GM18909 (cell line): ENCODE measurements around the gene SQSTM1.
"Not testable (repeated sequence)": the region's sequence is repeated elsewhere in the genome, so short reads cannot be mapped to it uniquely, and the experiment has no call there.

Source experiments
- ATAC-seq: cut with Tn5 transposase; IDR thresholded peaks from one replicate; pipeline ENCODE4 v1.9.1; 2021; ENCODE audit warnings: mild to moderate bottlenecking; ENCODE audit not compliant: unreplicated experiment, poor library complexity

SQSTM1 gene

GRCh38 chr5:179822444-179822990, 1.8 kb downstream of the SQSTM1 start:
- no peak for ATAC-seq

DNA sequence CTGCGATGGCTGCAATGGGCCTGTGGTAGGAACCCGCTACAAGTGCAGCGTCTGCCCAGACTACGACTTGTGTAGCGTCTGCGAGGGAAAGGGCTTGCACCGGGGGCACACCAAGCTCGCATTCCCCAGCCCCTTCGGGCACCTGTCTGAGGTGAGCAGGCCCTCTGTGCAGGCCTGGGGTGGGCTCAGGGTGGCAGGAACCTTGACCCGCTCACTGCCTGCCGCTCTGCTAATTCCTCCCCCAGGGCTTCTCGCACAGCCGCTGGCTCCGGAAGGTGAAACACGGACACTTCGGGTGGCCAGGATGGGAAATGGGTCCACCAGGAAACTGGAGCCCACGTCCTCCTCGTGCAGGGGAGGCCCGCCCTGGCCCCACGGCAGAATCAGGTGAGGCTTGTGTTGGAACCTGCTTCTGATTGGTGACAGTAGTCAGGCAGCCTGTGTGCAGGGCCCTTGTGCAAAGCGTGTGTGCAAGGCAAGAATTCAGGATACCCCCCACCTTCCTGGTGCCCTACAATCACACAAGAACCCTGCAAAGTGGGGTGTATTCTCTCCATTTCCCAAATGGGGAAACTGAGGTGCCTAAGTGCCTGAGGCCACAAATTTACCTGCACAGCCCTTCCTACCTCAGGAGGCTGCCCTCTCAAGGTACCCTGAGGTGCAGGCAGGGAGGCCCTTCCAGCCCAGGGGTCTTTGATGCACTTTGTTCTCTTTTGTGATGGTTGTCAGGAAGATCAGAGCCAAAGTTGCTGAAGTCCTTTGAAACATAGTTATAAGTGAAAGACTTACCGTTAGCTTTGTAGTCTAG, 3.4 kb downstream of the SQSTM1 start:
- ATAC-seq: no peak

- ATAC-seq: no peak
Measured at GRCh38 chr5:179824745-179825112, 4.0 kb downstream of the SQSTM1 start.

GRCh38 chr5:179825655-179826182, 5.0 kb downstream of the SQSTM1 start:
- ATAC-seq: no peak

DNA sequence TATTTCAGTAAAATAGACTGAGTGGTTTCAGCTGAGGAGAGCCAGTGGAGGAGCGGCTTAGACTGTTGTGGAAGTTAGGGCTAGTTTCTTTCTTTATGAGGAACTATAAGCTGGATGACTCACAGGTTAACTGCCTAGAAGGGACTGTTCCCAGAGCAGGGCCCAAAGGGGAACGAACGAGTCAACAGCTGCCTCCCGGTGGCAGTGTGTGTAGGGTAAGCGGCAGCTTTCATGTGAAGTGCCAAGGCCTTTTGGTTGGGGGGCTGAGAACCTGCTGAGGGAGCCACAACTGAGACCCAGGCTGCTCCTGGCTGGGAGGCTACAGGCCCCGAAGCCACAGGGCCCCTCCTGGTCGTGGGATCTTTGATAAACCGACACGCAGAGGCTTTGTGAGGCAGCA, 7.0 kb downstream of the SQSTM1 start:
- no peak for ATAC-seq

GRCh38 chr5:179828756-179829421, 8.2 kb downstream of the SQSTM1 start:
- no peak for ATAC-seq

DNA sequence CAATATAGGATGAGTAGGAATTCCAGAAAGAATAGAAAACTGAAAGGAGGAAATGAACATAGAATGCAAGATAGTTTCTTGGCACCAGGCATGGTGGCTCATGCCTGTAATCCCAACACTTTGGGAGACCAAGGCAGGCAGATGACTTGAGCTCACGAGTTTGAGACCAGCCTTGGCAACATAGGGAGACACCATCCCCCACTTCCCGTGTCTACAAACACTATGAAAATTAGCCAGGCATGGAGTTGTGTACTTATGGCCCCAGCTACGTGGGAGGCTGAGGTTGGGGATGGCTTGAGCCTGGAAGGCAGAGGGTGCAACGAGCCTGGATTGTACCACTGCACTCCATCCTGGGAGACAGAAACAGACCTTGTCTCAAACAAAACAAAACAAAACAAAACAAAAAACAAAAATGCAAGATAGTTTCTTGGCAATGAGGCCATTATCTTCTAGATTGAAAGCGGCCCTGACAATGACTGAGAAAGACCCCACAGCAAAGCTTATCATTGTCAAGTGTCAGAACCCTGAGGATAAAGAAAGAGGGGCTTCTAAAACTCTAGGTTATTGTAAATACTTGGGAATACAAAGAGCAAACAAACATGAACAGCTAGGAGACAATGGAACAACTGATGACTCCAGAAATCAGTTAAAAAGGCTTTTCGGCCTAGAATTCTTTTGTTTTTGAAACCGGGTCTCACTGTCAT, 9.2 kb downstream of the SQSTM1 start:
- ATAC-seq: no peak

DNA sequence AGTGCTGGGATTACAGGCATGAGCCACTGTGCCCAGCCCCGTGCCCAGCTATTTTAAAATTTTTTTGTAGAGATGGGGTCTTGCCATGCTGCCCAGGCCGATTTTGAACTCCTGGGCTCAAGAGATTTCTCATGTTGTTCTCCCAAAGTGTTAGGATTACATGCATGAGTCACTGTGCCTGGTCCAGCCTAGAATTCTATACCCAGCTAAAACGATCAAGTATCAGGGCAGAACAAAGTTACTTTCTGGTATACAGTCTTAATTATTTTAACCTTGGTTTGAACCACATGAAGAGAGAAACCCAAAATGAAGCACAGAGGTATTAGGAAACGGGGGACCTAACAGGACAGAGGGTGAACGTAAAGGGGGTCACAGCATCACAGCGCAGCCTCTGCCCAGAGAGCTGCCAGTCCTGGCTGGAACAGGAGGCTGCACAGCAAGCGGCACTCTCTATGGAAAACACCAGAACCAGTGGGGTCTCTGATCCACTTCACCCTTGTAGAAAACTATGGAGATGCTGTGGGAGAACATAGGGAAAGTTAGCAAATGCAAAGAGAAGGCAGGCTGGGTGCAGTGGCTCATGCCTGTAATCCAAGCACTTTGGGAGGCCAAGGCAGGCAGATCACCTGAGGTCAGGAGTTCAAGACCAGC, 10.2 kb downstream of the SQSTM1 start:
- ATAC-seq: no peak

- no peak for ATAC-seq
Measured at GRCh38 chr5:179832039-179832745, 11.5 kb downstream of the SQSTM1 start.

GRCh38 chr5:179833056-179833708, 12.5 kb downstream of the SQSTM1 start:
- ATAC-seq: no peak

DNA sequence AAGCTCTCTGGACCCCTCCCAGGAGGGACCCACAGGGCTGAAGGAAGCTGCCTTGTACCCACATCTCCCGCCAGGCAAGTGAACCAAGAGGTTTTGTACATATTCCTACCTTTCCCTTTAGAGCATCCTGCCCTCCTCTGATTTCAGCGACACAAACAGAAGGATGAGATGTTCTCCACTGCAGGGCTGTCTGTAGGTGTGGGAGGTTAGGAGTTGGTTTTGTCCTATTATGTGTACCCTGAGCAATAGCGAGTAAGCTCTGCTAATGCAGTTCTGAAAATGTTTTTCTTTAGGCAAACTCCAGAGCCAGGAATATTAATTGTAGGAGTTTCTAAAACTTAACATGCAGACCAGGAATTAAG, 13.0 kb downstream of the SQSTM1 start:
- ATAC-seq: no peak

- no peak for ATAC-seq
Measured at GRCh38 chr5:179834120-179834519, 13.4 kb downstream of the SQSTM1 start.

- not testable (repeated sequence) for ATAC-seq
Measured at GRCh38 chr5:179834871-179835270, 14.2 kb downstream of the SQSTM1 start.

DNA sequence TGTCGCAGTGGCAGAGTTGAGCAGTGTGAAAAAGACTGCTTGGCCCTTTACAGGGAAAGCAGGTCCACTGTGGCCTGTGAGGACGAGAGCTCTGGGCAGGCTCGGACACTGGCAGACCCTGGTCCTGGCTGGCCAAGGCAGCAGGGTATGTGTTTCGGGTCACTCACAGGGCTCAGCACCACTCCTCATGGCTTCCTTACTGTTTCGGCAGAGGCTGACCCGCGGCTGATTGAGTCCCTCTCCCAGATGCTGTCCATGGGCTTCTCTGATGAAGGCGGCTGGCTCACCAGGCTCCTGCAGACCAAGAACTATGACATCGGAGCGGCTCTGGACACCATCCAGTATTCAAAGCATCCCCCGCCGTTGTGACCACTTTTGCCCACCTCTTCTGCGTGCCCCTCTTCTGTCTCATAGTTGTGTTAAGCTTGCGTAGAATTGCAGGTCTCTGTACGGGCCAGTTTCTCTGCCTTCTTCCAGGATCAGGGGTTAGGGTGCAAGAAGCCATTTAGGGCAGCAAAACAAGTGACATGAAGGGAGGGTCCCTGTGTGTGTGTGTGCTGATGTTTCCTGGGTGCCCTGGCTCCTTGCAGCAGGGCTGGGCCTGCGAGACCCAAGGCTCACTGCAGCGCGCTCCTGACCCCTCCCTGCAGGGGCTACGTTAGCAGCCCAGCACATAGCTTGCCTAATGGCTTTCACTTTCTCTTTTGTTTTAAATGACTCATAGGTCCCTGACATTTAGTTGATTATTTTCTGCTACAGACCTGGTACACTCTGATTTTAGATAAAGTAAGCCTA, 15.7 kb downstream of the SQSTM1 start:
- ATAC-seq: no peak

GRCh38 chr5:179837076-179838011, 16.6 kb downstream of the SQSTM1 start:
- ATAC-seq: no peak

- no peak for ATAC-seq
Measured at GRCh38 chr5:179839328-179840256, 18.9 kb downstream of the SQSTM1 start.
